ENCODE results near the gene RPS25. TPM values are rescaled to one million over a fixed set of nuclear protein-coding genes. Genes with fewer than 3 reads are reported as not detected.
"Not testable (repeated sequence)": the region's sequence is repeated elsewhere in the genome, so short reads cannot be mapped to it uniquely, and the experiment has no call there.

Gene RPS25
- total and polyA plus RNA-seq, 2 experiments from 2014 or later, result 1,103 to 1,239 TPM

DNA sequence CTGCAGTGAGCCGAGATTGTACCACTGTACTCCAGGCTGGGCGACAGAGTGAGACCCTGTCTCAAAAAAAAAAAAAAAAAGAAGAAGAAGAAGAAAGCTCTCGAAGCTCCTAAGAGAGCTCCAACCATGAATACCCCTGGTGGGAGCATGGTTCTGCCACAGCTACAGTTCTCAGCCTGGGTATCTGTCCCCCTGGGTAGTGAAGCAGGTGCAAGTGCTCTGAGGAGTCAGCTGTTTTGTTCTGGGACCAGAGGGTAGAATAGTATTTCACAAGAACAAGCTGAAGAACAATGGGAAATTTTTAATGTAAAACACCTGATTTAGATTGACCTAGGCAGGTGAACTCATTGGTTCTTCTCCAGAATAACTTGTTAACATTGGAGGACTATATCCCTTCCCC is 43.1 kb upstream of the RPS25 start:
- H3K79me2 ChIP-seq (ENCODE audit: insufficient read depth), result peaks cover 55% of the 10 kb centered on the region
- H3K4me3 ChIP-seq, result no peak overlapping the region
- WGBS, 2 experiments (ENCODE audit: low coverage in 1 of 2, low lambda C conversion rate in 2 of 2, missing lambda C conversion rate in 2 of 2), result 82 to 93% methylated on average over 2 to 3 of the region's 3 CpGs

DNA sequence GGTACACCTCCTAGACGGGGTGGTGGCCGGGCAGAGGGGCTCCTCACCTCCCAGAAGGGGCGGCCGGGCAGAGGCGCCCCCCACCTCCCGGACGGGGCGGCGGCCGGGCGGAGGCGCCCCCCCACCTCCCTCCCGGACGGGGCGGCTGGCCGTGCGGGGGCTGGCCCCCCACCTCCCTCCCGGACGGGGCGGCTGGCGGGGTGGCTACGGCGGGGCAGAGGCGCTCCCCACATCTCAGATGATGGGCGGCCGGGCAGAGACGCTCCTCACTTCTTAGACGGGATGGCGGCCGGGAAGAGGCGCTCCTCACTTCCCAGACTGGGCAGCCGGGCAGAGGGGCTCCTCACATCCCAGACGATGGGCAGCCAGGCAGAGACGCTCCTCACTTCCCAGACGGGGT is 41.0 kb upstream of the RPS25 start:
- H3K9me3 ChIP-seq (ENCODE audit: low read depth); H3K27ac ChIP-seq; H3K4me3 ChIP-seq; DNase-seq; H3K4me2 ChIP-seq (ENCODE audit: unreplicated experiment); H3K9me2 ChIP-seq (ENCODE audit: insufficient read depth); H3K27me3 ChIP-seq (replicated peaks; ENCODE audit: insufficient read depth); H2AFZ ChIP-seq; H4K20me1 ChIP-seq (ENCODE audit: insufficient read depth); H3K36me3 ChIP-seq (ENCODE audit: low read depth); in situ Hi-C loops (cut with MboI); H3K9ac ChIP-seq: not testable (repeated sequence)
- Histone ChIP-seq H3K4me1 (ENCODE audit: insufficient read depth) (peaks cover 20% of the 10 kb centered on the region; the same call in 1 of the 2 replicates), H3K79me2 (ENCODE audit: insufficient read depth) (peaks cover 57% of the 10 kb centered on the region), H3F3A (ENCODE audit: insufficient read depth) (peaks cover 10% of the 10 kb centered on the region; the same call in 1 of the 2 replicates)
- WGBS, 2 experiments (ENCODE audit: low coverage in 1 of 2, low lambda C conversion rate in 2 of 2, missing lambda C conversion rate in 2 of 2), result 86% methylated on average over 22 of the region's 35 CpGs; no CpG with 5 or more reads in 1 of the 2 experiments

More for the DNA sequence above, 43.1 kb upstream of the RPS25 start:
- no peak for DNase-seq
- no peaks in the 10 kb centered on the region for H4K20me1 ChIP-seq (ENCODE audit: insufficient read depth)
- H3K9ac ChIP-seq, result no peak overlapping the region
- no peaks in the 10 kb centered on the region for H3K9me3 ChIP-seq (ENCODE audit: low read depth)
- no peak overlapping the region for H2AFZ ChIP-seq
- H3K36me3 ChIP-seq (ENCODE audit: low read depth), result no peaks in the 10 kb centered on the region
- peaks cover 14% of the 10 kb centered on the region for H3K4me1 ChIP-seq (ENCODE audit: insufficient read depth)
- H3K9me2 ChIP-seq (ENCODE audit: insufficient read depth), result no peaks in the 10 kb centered on the region
- TF ChIP-seq EZH2phosphoT487 (IDR thresholded peaks at IDR 0.05; ENCODE audit: insufficient read depth, low read depth), result no peak
- peaks cover 15% of the 10 kb centered on the region for H3F3A ChIP-seq (ENCODE audit: insufficient read depth)
- no peak overlapping the region for H3K4me2 ChIP-seq (ENCODE audit: unreplicated experiment)
- in situ Hi-C loops (cut with MboI), result no loop called here
- H3K27me3 ChIP-seq (replicated peaks; ENCODE audit: insufficient read depth), result no peaks in the 10 kb centered on the region
- H3K27ac ChIP-seq, result no peak overlapping the region

- no peaks in the 10 kb centered on the region for H3K27me3 ChIP-seq (replicated peaks; ENCODE audit: insufficient read depth)
- H3K9me3 ChIP-seq (ENCODE audit: low read depth), result no peaks in the 10 kb centered on the region
- peak; percentile 99 for DNase-seq
- peak within 1 kb of the TSS; percentile 82 for H3K27ac ChIP-seq
- peaks cover 13% of the 10 kb centered on the region; the same call in 1 of the 2 replicates for H3K4me1 ChIP-seq (ENCODE audit: insufficient read depth)
- peak within 1 kb of the TSS; percentile 87 for H3K4me2 ChIP-seq (ENCODE audit: unreplicated experiment)
- H3F3A ChIP-seq (ENCODE audit: insufficient read depth), result peaks cover 10% of the 10 kb centered on the region; the same call in 1 of the 2 replicates
- H3K9me2 ChIP-seq (ENCODE audit: insufficient read depth), result no peaks in the 10 kb centered on the region
- H3K36me3 ChIP-seq (ENCODE audit: low read depth), result peaks cover 18% of the 10 kb centered on the region; the same call in 1 of the 2 replicates
- no peak for TF ChIP-seq EZH2 (IDR thresholded peaks at IDR 0.05; ENCODE audit: insufficient read depth, poor library complexity, severe bottlenecking)
- peak within 1 kb of the TSS; percentile 86 for H2AFZ ChIP-seq
- H3K79me2 ChIP-seq (ENCODE audit: insufficient read depth), result peaks cover 57% of the 10 kb centered on the region
- in situ Hi-C loops (cut with MboI), result no loop called here
- peak within 1 kb of the TSS; percentile 91 for H3K4me3 ChIP-seq
- 1% methylated on average over 57 to 70 of the region's 79 CpGs for WGBS, 2 experiments (ENCODE audit: low coverage in 1 of 2, low lambda C conversion rate in 2 of 2, missing lambda C conversion rate in 2 of 2)
- no peaks in the 10 kb centered on the region for H4K20me1 ChIP-seq (ENCODE audit: insufficient read depth)
- H3K9ac ChIP-seq, result peak within 1 kb of the TSS; percentile 93
Measured at GRCh38 chr11:119057000-119057769, 39.0 kb upstream of the RPS25 start, which contains the start of gene HYOU1. HYOU1 (minus strand) TSS chr11:119057205; CDS start chr11:119056160, 1,045 bp downstream.

DNA sequence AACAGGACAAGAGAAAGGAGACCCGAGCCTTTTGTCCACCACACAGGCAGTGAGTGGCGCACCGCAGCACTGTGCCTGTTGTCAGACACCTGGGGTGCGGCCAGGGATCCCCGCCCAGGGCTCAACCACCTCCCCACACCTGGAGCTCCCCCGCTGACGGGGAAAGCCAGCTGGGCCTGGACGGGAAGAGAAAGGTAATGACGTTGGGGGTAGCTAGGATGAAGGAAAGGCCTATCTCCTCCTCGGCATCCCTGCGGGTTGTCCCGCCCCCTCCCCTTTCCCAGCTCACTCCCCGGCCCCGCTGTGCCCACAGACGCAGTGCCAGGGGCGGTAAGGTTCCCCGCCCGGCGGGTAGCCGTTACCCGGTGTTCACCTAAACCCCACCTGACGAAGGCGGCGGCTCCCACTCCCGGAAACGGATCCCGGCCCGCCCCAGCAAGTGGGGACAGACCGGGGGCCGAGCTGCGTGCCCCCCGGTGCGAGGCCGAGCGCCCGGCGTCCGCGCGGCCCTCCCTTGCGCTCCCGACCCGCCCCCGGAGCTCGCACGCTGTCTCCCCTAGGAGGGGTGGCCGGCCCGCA is 38.4 kb upstream of the RPS25 start:
- in situ Hi-C loops (cut with MboI), result no loop called here
- H3K9me3 ChIP-seq (ENCODE audit: low read depth), result no peaks in the 10 kb centered on the region
- WGBS, 2 experiments (ENCODE audit: low coverage in 1 of 2, low lambda C conversion rate in 2 of 2, missing lambda C conversion rate in 2 of 2), result 0 to 1% methylated on average over 28 to 46 of the region's 48 CpGs
- TF ChIP-seq EZH2 (IDR thresholded peaks at IDR 0.05; ENCODE audit: insufficient read depth, poor library complexity, severe bottlenecking) (no peak), EZH2phosphoT487 (IDR thresholded peaks at IDR 0.05; ENCODE audit: insufficient read depth, low read depth) (no peak)
- DNase-seq, result peak; percentile 54
- H3K4me2 ChIP-seq (ENCODE audit: unreplicated experiment), result peak overlapping the region; percentile 78
- no peaks in the 10 kb centered on the region for H4K20me1 ChIP-seq (ENCODE audit: insufficient read depth)
- H3F3A ChIP-seq (ENCODE audit: insufficient read depth), result peaks cover 10% of the 10 kb centered on the region; the same call in 1 of the 2 replicates
- peaks cover 13% of the 10 kb centered on the region; the same call in 1 of the 2 replicates for H3K4me1 ChIP-seq (ENCODE audit: insufficient read depth)
- H3K4me3 ChIP-seq, result peak overlapping the region; percentile 88
- peaks cover 18% of the 10 kb centered on the region; the same call in 1 of the 2 replicates for H3K36me3 ChIP-seq (ENCODE audit: low read depth)
- no peaks in the 10 kb centered on the region for H3K9me2 ChIP-seq (ENCODE audit: insufficient read depth)
- peaks cover 55% of the 10 kb centered on the region for H3K79me2 ChIP-seq (ENCODE audit: insufficient read depth)
- peak overlapping the region; percentile 93 for H3K9ac ChIP-seq
- peak overlapping the region; percentile 72 for H2AFZ ChIP-seq
- no peaks in the 10 kb centered on the region for H3K27me3 ChIP-seq (replicated peaks; ENCODE audit: insufficient read depth)
- H3K27ac ChIP-seq, result peak overlapping the region; percentile 82

Measured in GM23248 (cell line).